Measurements from ENCODE around the gene CALML5.

CALML5 gene

DNA sequence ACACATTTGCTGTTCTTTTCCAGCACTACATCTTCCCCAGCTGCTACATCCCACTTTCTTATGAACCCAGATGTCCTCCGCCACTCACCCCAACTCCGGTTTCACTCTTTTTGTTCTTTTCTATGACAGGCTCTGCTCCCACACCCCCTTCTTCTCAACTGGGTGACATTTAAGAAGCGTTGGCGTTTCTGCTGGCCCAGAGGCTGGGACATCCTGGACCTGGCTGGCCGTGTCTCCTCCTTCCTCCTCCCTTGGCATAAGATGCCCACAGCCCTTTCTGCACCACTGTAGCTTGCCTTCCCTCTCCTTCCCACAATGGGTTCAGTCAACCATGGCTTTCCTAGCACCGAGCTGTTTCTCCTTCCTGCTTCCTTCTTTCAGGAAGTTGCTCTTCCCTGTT is 9.4 kb upstream of the CALML5 start:
- no peak overlapping the region for H3K4me3 ChIP-seq (ENCODE audit: insufficient read depth, low read length, poor library complexity, severe bottlenecking)
- H3K9ac ChIP-seq (ENCODE audit: low read length): no peak overlapping the region
- no peaks in the 10 kb centered on the region for H3K9me3 ChIP-seq (ENCODE audit: insufficient read depth, low read length)
- H3K36me3 ChIP-seq (ENCODE audit: low read length): no peaks in the 10 kb centered on the region
- H2AFZ ChIP-seq (ENCODE audit: low read depth, low read length, severe bottlenecking): no peak overlapping the region
- H3K9me2 ChIP-seq (replicated peaks; ENCODE audit: insufficient read depth, low read length): no peaks in the 10 kb centered on the region
- H4K20me1 ChIP-seq (ENCODE audit: low read depth, low read length): no peaks in the 10 kb centered on the region
- TF ChIP-seq, protein P1, sequence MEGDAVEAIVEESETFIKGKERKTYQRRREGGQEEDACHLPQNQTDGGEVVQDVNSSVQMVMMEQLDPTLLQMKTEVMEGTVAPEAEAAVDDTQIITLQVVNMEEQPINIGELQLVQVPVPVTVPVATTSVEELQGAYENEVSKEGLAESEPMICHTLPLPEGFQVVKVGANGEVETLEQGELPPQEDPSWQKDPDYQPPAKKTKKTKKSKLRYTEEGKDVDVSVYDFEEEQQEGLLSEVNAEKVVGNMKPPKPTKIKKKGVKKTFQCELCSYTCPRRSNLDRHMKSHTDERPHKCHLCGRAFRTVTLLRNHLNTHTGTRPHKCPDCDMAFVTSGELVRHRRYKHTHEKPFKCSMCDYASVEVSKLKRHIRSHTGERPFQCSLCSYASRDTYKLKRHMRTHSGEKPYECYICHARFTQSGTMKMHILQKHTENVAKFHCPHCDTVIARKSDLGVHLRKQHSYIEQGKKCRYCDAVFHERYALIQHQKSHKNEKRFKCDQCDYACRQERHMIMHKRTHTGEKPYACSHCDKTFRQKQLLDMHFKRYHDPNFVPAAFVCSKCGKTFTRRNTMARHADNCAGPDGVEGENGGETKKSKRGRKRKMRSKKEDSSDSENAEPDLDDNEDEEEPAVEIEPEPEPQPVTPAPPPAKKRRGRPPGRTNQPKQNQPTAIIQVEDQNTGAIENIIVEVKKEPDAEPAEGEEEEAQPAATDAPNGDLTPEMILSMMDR (IDR thresholded peaks at IDR 0.05; ENCODE audit: insufficient read depth, low read length, poor library complexity, severe bottlenecking): no peak
- no peak for TF ChIP-seq EZH2phosphoT487 (conservative IDR thresholded peaks at IDR 0.05; ENCODE audit: low read length)
- no peaks in the 10 kb centered on the region for H3K79me2 ChIP-seq (ENCODE audit: insufficient read depth, low read length)
- no peak overlapping the region for H3K27ac ChIP-seq (ENCODE audit: low read depth, low read length)
- no peaks in the 10 kb centered on the region for H3K27me3 ChIP-seq (ENCODE audit: low read length)
- no peak overlapping the region for H3K4me2 ChIP-seq (ENCODE audit: low read depth, low read length, poor library complexity, severe bottlenecking)
- H3F3A ChIP-seq (ENCODE audit: insufficient read depth): no peaks in the 10 kb centered on the region

DNA sequence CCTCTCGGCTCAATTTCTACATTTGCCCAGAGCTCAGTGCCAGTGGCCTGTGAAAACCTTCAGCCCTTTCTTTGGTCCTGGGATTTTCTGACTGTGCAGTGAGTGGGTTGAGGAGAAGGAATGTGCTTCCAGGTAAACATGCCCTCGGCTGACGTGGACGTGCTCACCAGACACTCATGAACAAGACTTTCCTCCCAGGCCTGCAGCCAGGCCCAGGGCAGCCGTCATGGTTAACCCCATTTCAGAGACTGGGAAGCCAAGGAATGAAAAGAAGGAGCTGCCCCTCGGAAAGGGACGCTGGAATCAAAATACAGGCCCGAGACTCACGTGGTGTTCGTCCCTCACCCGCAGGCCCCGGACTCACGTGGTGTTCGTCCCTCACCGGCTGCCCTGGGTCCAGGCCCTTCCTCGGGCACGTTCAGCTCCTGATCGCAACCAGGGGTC is 8.8 kb upstream of the CALML5 start:
- H3K27ac ChIP-seq (ENCODE audit: low read depth, low read length): no peak overlapping the region
- no peaks in the 10 kb centered on the region for H3K79me2 ChIP-seq (ENCODE audit: insufficient read depth, low read length)
- no peak overlapping the region for H2AFZ ChIP-seq (ENCODE audit: low read depth, low read length, severe bottlenecking)
- no peak overlapping the region for H3K9ac ChIP-seq (ENCODE audit: low read length)
- no peak overlapping the region for H3K4me3 ChIP-seq (ENCODE audit: insufficient read depth, low read length, poor library complexity, severe bottlenecking)
- TF ChIP-seq, protein P1 (IDR thresholded peaks at IDR 0.05; ENCODE audit: insufficient read depth, low read length, poor library complexity, severe bottlenecking): no peak
- no peak for TF ChIP-seq EZH2phosphoT487 (conservative IDR thresholded peaks at IDR 0.05; ENCODE audit: low read length)
- H4K20me1 ChIP-seq (ENCODE audit: low read depth, low read length): no peaks in the 10 kb centered on the region
- no peak overlapping the region for H3K4me2 ChIP-seq (ENCODE audit: low read depth, low read length, poor library complexity, severe bottlenecking)
- H3F3A ChIP-seq (ENCODE audit: insufficient read depth): no peaks in the 10 kb centered on the region
- no peaks in the 10 kb centered on the region for H3K9me3 ChIP-seq (ENCODE audit: insufficient read depth, low read length)
- H3K9me2 ChIP-seq (replicated peaks; ENCODE audit: insufficient read depth, low read length): no peaks in the 10 kb centered on the region
- no peaks in the 10 kb centered on the region for H3K36me3 ChIP-seq (ENCODE audit: low read length)
- no peaks in the 10 kb centered on the region for H3K27me3 ChIP-seq (ENCODE audit: low read length)

DNA sequence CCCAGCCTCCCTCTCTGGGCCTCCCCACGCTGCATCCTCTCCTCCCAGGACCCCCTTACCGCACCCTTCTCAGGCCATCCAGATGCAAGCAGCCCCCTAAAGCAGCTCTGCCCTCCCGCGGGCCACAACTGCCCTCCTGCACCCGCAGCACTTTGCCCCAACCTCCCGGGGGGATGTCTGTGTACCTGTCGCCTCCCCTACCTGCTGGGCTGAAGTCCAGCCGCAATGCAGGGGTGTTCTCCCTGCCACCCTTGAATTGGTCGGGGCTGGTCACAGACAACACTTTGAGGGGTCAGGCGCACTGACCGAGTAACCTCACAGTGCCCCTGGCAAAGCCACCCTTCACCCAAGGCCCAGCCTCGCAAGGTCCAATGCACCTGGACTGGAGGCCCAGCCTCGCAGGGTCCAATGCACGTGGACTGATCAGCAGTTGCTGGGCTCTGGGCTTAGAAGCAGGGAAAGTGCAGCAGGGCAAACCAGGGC is 8.3 kb upstream of the CALML5 start:
- H3K79me2 ChIP-seq (ENCODE audit: insufficient read depth, low read length): no peaks in the 10 kb centered on the region
- no peaks in the 10 kb centered on the region for H3K9me3 ChIP-seq (ENCODE audit: insufficient read depth, low read length)
- TF ChIP-seq EZH2phosphoT487 (conservative IDR thresholded peaks at IDR 0.05; ENCODE audit: low read length): no peak
- TF ChIP-seq, protein P1 (IDR thresholded peaks at IDR 0.05; ENCODE audit: insufficient read depth, low read length, poor library complexity, severe bottlenecking): no peak
- no peaks in the 10 kb centered on the region for H3K9me2 ChIP-seq (replicated peaks; ENCODE audit: insufficient read depth, low read length)
- no peak overlapping the region for H2AFZ ChIP-seq (ENCODE audit: low read depth, low read length, severe bottlenecking)
- H4K20me1 ChIP-seq (ENCODE audit: low read depth, low read length): no peaks in the 10 kb centered on the region
- no peak overlapping the region for H3K27ac ChIP-seq (ENCODE audit: low read depth, low read length)
- no peak overlapping the region for H3K4me3 ChIP-seq (ENCODE audit: insufficient read depth, low read length, poor library complexity, severe bottlenecking)
- no peaks in the 10 kb centered on the region for H3K27me3 ChIP-seq (ENCODE audit: low read length)
- no peak overlapping the region for H3K4me2 ChIP-seq (ENCODE audit: low read depth, low read length, poor library complexity, severe bottlenecking)
- no peaks in the 10 kb centered on the region for H3F3A ChIP-seq (ENCODE audit: insufficient read depth)
- no peak overlapping the region for H3K9ac ChIP-seq (ENCODE audit: low read length)
- H3K36me3 ChIP-seq (ENCODE audit: low read length): no peaks in the 10 kb centered on the region
